Endothelial cell of umbilical vein (primary cell): ENCODE results near the gene BABAM2.
"Not testable (repeated sequence)": the region's sequence is repeated elsewhere in the genome, so short reads cannot be mapped to it uniquely, and the experiment has no call there.

Source experiments
- CTCF ChIP-seq, 2 donors: IDR thresholded peaks; 1 replicate in 1 of 2; 2 replicates in 1 of 2; pipeline ENCODE4 v1.5.1; 2011; ENCODE audit warnings: low read length in 2 of 2, mild to moderate bottlenecking in 2 of 2, moderate library complexity in 2 of 2, control low read depth in 1 of 2, inconsistent platforms in 1 of 2, low read depth in 1 of 2; ENCODE audit not compliant: insufficient read depth in 1 of 2; ENCODE audit errors: extremely low read depth in 1 of 2
- MYC ChIP-seq: IDR thresholded peaks from one replicate; pipeline ENCODE4 v1.6.1; 2011; ENCODE audit warnings: mild to moderate bottlenecking, low read depth, low read length
- POLR2A ChIP-seq: IDR thresholded peaks from 2 replicates; pipeline ENCODE4 v1.6.1; 2012; ENCODE audit warnings: low read depth, mild to moderate bottlenecking, control low read depth, low read length

DNA sequence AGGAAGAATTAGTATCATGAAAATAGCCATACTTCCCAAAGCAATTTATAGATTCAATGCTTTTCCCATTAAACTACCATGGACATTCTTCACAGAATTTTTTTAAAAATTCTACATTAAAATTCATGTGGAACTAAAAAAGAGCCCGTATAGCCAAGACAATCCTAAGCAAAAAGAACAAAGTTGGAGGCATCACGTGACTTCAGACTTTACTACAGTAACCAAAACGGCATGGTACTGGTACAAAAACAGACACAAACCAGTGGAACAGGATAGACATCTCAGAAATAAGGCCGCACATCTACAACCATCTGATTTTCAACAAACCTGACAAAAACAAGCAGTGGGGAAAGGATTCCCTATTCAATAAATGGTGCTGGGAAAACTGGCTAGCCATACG, 440.2 kb downstream of the BABAM2 start:
- TF ChIP-seq POLR2A; MYC; CTCF (IDR thresholded peaks at IDR 0.05; ENCODE audit: extremely low read depth in 1 of 2, insufficient read depth in 1 of 2, low read depth in 1 of 2, low read length in 2 of 2): not testable (repeated sequence)
